HepG2 (cell line): Measurements from ENCODE around the gene RPS6KA2. TPM values are rescaled to one million over a fixed set of nuclear protein-coding genes. Genes with fewer than 3 reads are reported as not detected.

Source experiments
- AGO2 ChIP-seq: fragments of 200-400 bp; formaldehyde crosslinking; optimal IDR thresholded peaks from 2 replicates; pipeline ENCODE3; 2017; ENCODE audit warnings: mild to moderate bottlenecking, low read depth, low read length, moderate library complexity
- AHR ChIP-seq: IDR thresholded peaks from 2 replicates; pipeline ENCODE4 v1.6.1; 2018; ENCODE audit warnings: missing genetic modification reagents, missing compliant biosample characterization
- CREB3 ChIP-seq: sonication (generic); formaldehyde crosslinking; IDR thresholded peaks from 2 replicates; pipeline ENCODE4 v1.5.0; 2020; ENCODE audit warnings: missing genetic modification reagents
- E2F2 ChIP-seq: sonication (generic); formaldehyde crosslinking; IDR thresholded peaks from 2 replicates; pipeline ENCODE4 v1.4.0; 2020; ENCODE audit warnings: missing genetic modification reagents, borderline replicate concordance
- HNRNPH1 ChIP-seq: fragments of 200-400 bp; formaldehyde crosslinking; optimal IDR thresholded peaks from 2 replicates; pipeline ENCODE3; 2017; ENCODE audit warnings: mild to moderate bottlenecking, low read depth, low read length
- KDM5B ChIP-seq: sonication (generic); formaldehyde crosslinking; IDR thresholded peaks from 2 replicates; pipeline ENCODE4 v1.4.0; 2020; ENCODE audit warnings: missing genetic modification reagents, mild to moderate bottlenecking, borderline replicate concordance
- KLF15 ChIP-seq: sonication (generic); formaldehyde crosslinking; IDR thresholded peaks from 2 replicates; pipeline ENCODE4 v1.8.1; 2023; ENCODE audit warnings: borderline replicate concordance, mild to moderate bottlenecking, inconsistent platforms, missing genetic modification reagents, mixed read lengths
- PITX1 ChIP-seq: sonication (generic); formaldehyde crosslinking; IDR thresholded peaks from 2 replicates; pipeline ENCODE4 v1.5.1; 2020; ENCODE audit warnings: mild to moderate bottlenecking, missing genetic modification reagents
- POLR2AphosphoS5 ChIP-seq: IDR thresholded peaks from 2 replicates; pipeline ENCODE4 v1.6.1; 2012; ENCODE audit warnings: low read depth, low read length
- RXRB ChIP-seq: IDR thresholded peaks from 2 replicates; pipeline ENCODE4 v1.6.1; 2016; ENCODE audit warnings: borderline replicate concordance, missing genetic modification reagents, missing compliant biosample characterization
- TRAFD1 ChIP-seq: sonication (generic); formaldehyde crosslinking; IDR thresholded peaks from 2 replicates; pipeline ENCODE4 v1.5.1; 2020; ENCODE audit warnings: missing genetic modification reagents, mild to moderate bottlenecking, borderline replicate concordance
- TRIM24 ChIP-seq: sonication (generic); formaldehyde crosslinking; IDR thresholded peaks from 2 replicates; pipeline ENCODE4 v1.8.0; 2022; ENCODE audit warnings: mild to moderate bottlenecking, missing genetic modification reagents
- ZBTB25 ChIP-seq: IDR thresholded peaks from 2 replicates; pipeline ENCODE4 v1.6.1; 2018; ENCODE audit warnings: missing genetic modification reagents
- ZMYM4 ChIP-seq: sonication (generic); formaldehyde crosslinking; IDR thresholded peaks from 2 replicates; pipeline ENCODE4 v1.8.1; 2023; ENCODE audit warnings: mild to moderate bottlenecking, missing genetic modification reagents
- ZNF20 ChIP-seq: sonication (generic); formaldehyde crosslinking; IDR thresholded peaks from 2 replicates; pipeline ENCODE4 v1.4.0; 2020; ENCODE audit warnings: mild to moderate bottlenecking, moderate library complexity, missing genetic modification reagents
- ZNF496 ChIP-seq: sonication (generic); formaldehyde crosslinking; IDR thresholded peaks from 2 replicates; pipeline ENCODE4 v1.8.1; 2023; ENCODE audit warnings: mild to moderate bottlenecking, moderate library complexity, missing genetic modification reagents; ENCODE audit not compliant: insufficient replicate concordance
- ZNF546 ChIP-seq: sonication (generic); formaldehyde crosslinking; conservative IDR thresholded peaks from 2 replicates; pipeline ENCODE4 v1.8.1; 2023; ENCODE audit warnings: mild to moderate bottlenecking, missing genetic modification reagents
- ZNF557 ChIP-seq: sonication (generic); formaldehyde crosslinking; IDR thresholded peaks from 2 replicates; pipeline ENCODE4 v1.4.0; 2020; ENCODE audit warnings: missing genetic modification reagents
- ZNF577 ChIP-seq: sonication (generic); formaldehyde crosslinking; IDR thresholded peaks from 2 replicates; pipeline ENCODE4 v1.4.0; 2020; ENCODE audit warnings: mild to moderate bottlenecking, low read depth, missing genetic modification reagents, borderline replicate concordance
- ZNF660 ChIP-seq: sonication (generic); formaldehyde crosslinking; IDR thresholded peaks from 2 replicates; pipeline ENCODE4 v1.5.1; 2020; ENCODE audit warnings: mild to moderate bottlenecking, low read depth, missing genetic modification reagents, borderline replicate concordance
- ZNF710 ChIP-seq: sonication (generic); formaldehyde crosslinking; IDR thresholded peaks from 2 replicates; pipeline ENCODE4 v1.5.0; 2020; ENCODE audit warnings: mild to moderate bottlenecking, missing genetic modification reagents, borderline replicate concordance
- ZNF749 ChIP-seq: sonication (generic); formaldehyde crosslinking; IDR thresholded peaks from 2 replicates; pipeline ENCODE4 v1.8.0; 2022; ENCODE audit warnings: mild to moderate bottlenecking, missing genetic modification reagents, moderate library complexity, borderline replicate concordance
- polyA plus RNA-seq, 8 experiments: library from polyadenylated mRNA; depleted of rRNA in 3 of 8; stranded (reverse) in 7 of 8; unstranded in 1 of 8; fragments of >200 nt; fragmentation: Illumina TruSeq in 4 of 8; extraction: Trizol in 4 of 8; gene quantifications; 2 replicates each; pipeline versions ENCODE4 v1.2.1 to v1.2.3, GENCODE V29; 2011 to 2016; ENCODE audit warnings: low read depth in 4 of 8, missing spikeins in 1 of 8, mixed read lengths in 1 of 8; ENCODE audit not compliant: insufficient read depth in 1 of 8
- total RNA-seq, 5 experiments: library from RNA; depleted of rRNA; stranded (reverse); fragments of >200 nt; fragmentation: Illumina TruSeq; extraction: Trizol; gene quantifications; 2 replicates each; pipeline ENCODE4 v1.2.3, GENCODE V29; 2016; ENCODE audit warnings: low read depth in 1 of 5

Gene RPS6KA2
- total and polyA plus RNA-seq, 2 of the 13 experiments (the other 11 are each of a cell fraction or from before 2014, with no cell fraction given) = 0.22 to 0.38 TPM

- TF ChIP-seq TRAFD1 = no peak
- TF ChIP-seq E2F2 (CRISPR knock-in tag) = no peak
- TF ChIP-seq ZNF660 = no peak
- peak; percentile 82 for TF ChIP-seq RXRB
- TF ChIP-seq PITX1 (CRISPR knock-in tag) = peak; percentile 51; the same call in 1 of the 2 replicates
- TF ChIP-seq ZNF557 (CRISPR knock-in tag) = no peak
- TF ChIP-seq ZMYM4 (CRISPR knock-in tag) = peak; percentile 87
- TF ChIP-seq CREB3 (CRISPR knock-in tag) = no peak
- peak; percentile 50; the same call in 1 of the 2 replicates for TF ChIP-seq ZNF749 (CRISPR knock-in tag)
- no peak for TF ChIP-seq AHR (CRISPR knock-in tag)
- TF ChIP-seq ZNF546 = 0 out of 2 replicates have a peak, but pooled peaks have one; percentile 63
- peak; percentile 70 for TF ChIP-seq AGO2
- no peak for TF ChIP-seq KLF15 (CRISPR knock-in tag)
- no peak for TF ChIP-seq TRIM24 (CRISPR knock-in tag)
- TF ChIP-seq ZNF496 (CRISPR knock-in tag) = no peak
- TF ChIP-seq KDM5B (CRISPR knock-in tag) = peak; percentile 64; the same call in 1 of the 2 replicates
- TF ChIP-seq ZNF577 (CRISPR knock-in tag) = no peak
- TF ChIP-seq ZNF710 (CRISPR knock-in tag) = peak; percentile 83; the same call in 1 of the 2 replicates
- peak; percentile 62 for TF ChIP-seq POLR2AphosphoS5
- TF ChIP-seq HNRNPH1 = no peak
- no peak for TF ChIP-seq ZNF20
- peak; percentile 80; the same call in 1 of the 2 replicates for TF ChIP-seq ZBTB25
Observed at GRCh38 chr6:166381733-166382499, 245.1 kb downstream of the RPS6KA2 start (continued).
